ENCODE results near the gene ANKH.

Gene ANKH

GRCh38 chr5:14678773-14679334 is 192.7 kb downstream of the ANKH start:
- no peak for DNase-seq

GRCh38 chr5:14676320-14676719 is 195.3 kb downstream of the ANKH start:
- peak; percentile 30 for DNase-seq

GRCh38 chr5:14675865-14676300 is 195.7 kb downstream of the ANKH start:
- no peak for DNase-seq

GRCh38 chr5:14674983-14675854 is 196.4 kb downstream of the ANKH start:
- DNase-seq, result no peak

GRCh38 chr5:14673443-14673842 is 198.1 kb downstream of the ANKH start:
- no peak for DNase-seq

- DNase-seq, result no peak
These were observed 198.8 kb downstream of the ANKH start for GRCh38 chr5:14672484-14673394.

GRCh38 chr5:14672082-14672481 is 199.5 kb downstream of the ANKH start:
- DNase-seq, result no peak

GRCh38 chr5:14671414-14671813 is 200.2 kb downstream of the ANKH start:
- DNase-seq, result no peak

GRCh38 chr5:14669975-14670374 is 201.6 kb downstream of the ANKH start:
- no peak for DNase-seq

- no peak for DNase-seq
These were observed 202.2 kb downstream of the ANKH start for GRCh38 chr5:14669415-14669814.

GRCh38 chr5:14668181-14668591 is 203.4 kb downstream of the ANKH start:
- DNase-seq, result no peak

GRCh38 chr5:14667770-14668169 is 203.8 kb downstream of the ANKH start:
- no peak for DNase-seq

GRCh38 chr5:14667290-14667689 is 204.3 kb downstream of the ANKH start:
- no peak for DNase-seq

GRCh38 chr5:14666357-14666756 is 205.2 kb downstream of the ANKH start:
- no peak for DNase-seq

- peak; percentile 59 for DNase-seq
These were observed 205.6 kb downstream of the ANKH start for GRCh38 chr5:14665949-14666348.

GRCh38 chr5:14665101-14665822 is 206.3 kb downstream of the ANKH start:
- peak; percentile 35 for DNase-seq

- DNase-seq, result peak; percentile 88
These were observed 207.1 kb downstream of the ANKH start, which contains the start of gene OTULIN for GRCh38 chr5:14664270-14665100. Gene OTULIN (plus strand): TSS chr5:14664718. CDS start chr5:14664826, 108 bp downstream.

- peak; percentile 20 for DNase-seq
These were observed 207.8 kb downstream of the ANKH start for GRCh38 chr5:14663734-14664269.

- DNase-seq, result no peak
These were observed 208.8 kb downstream of the ANKH start for GRCh38 chr5:14662721-14663260.

- DNase-seq, result no peak
These were observed 210.7 kb downstream of the ANKH start for GRCh38 chr5:14660833-14661232.

Measured in CD4-positive, alpha-beta T cell treated with Interleukin-6 for 4 hours (primary cell).